Measurements from ENCODE around the gene LDLRAD3. TPM values are rescaled to one million over a fixed set of nuclear protein-coding genes. Genes with fewer than 3 reads are reported as not detected.
"Not testable (repeated sequence)": the region's sequence is repeated elsewhere in the genome, so short reads cannot be mapped to it uniquely, and the experiment has no call there.

Gene LDLRAD3
- total RNA-seq, 1 experiment from 2014 or later = 4.5 TPM

- DNase-seq (ENCODE audit: low spot score) = peak; percentile 73
Observed at GRCh38 chr11:36030731-36031281, 86.9 kb downstream of the LDLRAD3 start.

GRCh38 chr11:36033082-36033751, 89.4 kb downstream of the LDLRAD3 start:
- in situ Hi-C loops (cut with HindIII; ENCODE audit: low sequenced_read_pairs) = no loop called here
- DNase-seq (ENCODE audit: low spot score) = no peak

More at GRCh38 chr11:36030731-36031281, 86.9 kb downstream of the LDLRAD3 start:
- in situ Hi-C loops (cut with HindIII; ENCODE audit: low sequenced_read_pairs) = no loop called here

DNA sequence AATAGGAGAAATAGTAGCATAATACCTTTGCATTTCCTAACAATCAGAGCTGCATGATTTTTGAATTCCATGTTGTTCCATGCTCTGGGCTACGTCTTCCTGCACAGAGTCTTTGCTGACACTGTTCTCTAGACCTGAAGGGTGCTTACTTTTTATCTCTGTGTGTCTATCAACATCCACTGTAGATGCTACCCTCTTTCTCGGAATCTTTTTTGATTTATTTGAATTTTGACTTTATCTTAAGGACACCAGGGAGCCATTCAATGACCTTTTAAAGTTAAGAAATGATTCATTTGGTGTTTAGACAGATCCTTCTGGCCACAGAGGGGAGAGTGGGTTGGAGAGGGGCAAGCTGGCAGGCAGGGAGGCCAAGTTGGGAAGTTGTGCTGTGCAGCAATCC, 90.1 kb downstream of the LDLRAD3 start:
- no peak for DNase-seq (ENCODE audit: low spot score)
- in situ Hi-C loops (cut with HindIII; ENCODE audit: low sequenced_read_pairs) = no loop called here

- in situ Hi-C loops (cut with HindIII; ENCODE audit: low sequenced_read_pairs) = no loop called here
- peak; percentile 87 for DNase-seq (ENCODE audit: low spot score)
Observed at GRCh38 chr11:36034551-36035331, 90.9 kb downstream of the LDLRAD3 start.

DNA sequence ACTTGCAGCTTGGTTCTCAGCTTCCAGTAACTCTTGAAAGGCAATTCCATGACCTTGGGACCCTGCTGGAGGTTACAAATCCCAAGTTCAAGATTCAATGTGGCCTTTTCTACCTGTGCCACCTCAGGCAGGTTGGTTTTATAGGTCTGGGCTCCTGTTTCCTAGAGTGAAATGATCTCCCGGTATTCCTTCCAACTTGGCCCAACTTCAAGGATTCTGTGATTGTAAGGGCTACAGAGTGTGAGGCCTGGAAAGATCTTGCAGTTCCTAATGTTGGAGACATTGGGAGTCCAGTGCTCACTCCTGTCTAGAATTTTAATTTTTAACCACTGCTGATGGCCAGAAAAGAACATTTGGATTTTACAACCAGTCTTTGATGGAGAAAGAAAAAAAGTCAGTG, 91.6 kb downstream of the LDLRAD3 start:
- DNase-seq (ENCODE audit: low spot score) = peak; percentile 76
- in situ Hi-C loops (cut with HindIII; ENCODE audit: low sequenced_read_pairs) = no loop called here

DNA sequence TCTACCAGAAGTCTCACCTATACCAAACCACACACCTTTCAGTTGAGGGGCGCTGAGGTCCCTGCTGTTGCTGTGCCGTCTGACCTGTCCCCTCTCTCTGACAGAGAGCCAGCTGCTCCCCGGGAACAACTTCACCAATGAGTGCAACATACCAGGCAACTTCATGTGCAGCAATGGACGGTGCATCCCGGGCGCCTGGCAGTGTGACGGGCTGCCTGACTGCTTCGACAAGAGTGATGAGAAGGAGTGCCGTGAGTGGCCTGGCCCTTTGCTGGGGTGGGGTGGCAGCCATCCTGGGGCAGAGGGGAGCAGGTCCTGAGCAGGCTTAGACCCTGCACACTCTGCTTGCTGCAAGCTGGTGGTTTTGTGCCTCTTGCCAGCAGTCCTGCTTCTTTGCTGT, 92.1 kb downstream of the LDLRAD3 start:
- in situ Hi-C loops (cut with HindIII; ENCODE audit: low sequenced_read_pairs) = no loop called here

GRCh38 chr11:36037031-36037430, 93.2 kb downstream of the LDLRAD3 start:
- peak; percentile 83 for DNase-seq (ENCODE audit: low spot score)
- in situ Hi-C loops (cut with HindIII; ENCODE audit: low sequenced_read_pairs) = no loop called here

More for the DNA sequence above, 92.1 kb downstream of the LDLRAD3 start:
- DNase-seq (ENCODE audit: low spot score) = no peak

- in situ Hi-C loops (cut with HindIII; ENCODE audit: low sequenced_read_pairs) = no loop called here
Observed at GRCh38 chr11:36038541-36038940, 94.7 kb downstream of the LDLRAD3 start.

GRCh38 chr11:36039471-36039870, 95.6 kb downstream of the LDLRAD3 start:
- in situ Hi-C loops (cut with HindIII; ENCODE audit: low sequenced_read_pairs) = no loop called here
- no peak for DNase-seq (ENCODE audit: low spot score)

More at GRCh38 chr11:36038541-36038940, 94.7 kb downstream of the LDLRAD3 start:
- DNase-seq (ENCODE audit: low spot score) = no peak

DNA sequence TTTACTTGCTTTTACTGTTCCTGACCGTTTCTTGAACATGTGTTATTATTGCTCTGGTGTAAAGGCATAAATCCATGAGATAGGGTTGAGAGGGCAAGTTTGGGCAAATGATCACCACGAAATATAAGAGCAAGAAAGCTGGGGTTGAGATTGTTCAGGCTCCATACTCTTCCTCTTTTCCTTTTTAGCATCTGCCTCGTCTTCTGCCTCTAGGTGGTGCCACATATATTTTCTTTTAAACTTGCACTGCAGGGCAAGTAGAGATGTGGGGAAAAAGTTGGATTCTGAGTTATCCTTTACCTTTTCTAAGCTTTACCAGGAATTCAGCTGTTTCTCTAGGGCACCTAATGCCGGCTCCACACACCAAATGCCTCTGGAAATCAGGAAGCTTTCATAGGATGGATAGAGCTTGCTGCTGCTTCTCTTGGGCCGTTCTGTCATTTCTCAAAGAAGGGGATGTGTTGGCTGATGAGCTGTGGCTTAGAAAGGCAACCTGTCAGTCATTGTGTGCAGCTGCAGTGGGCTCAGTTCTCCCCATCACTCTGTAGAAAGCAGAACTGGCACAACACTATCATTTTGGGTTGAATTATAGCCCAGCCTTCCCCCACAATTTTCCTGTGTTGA, 98.2 kb downstream of the LDLRAD3 start:
- in situ Hi-C loops (cut with HindIII; ENCODE audit: low sequenced_read_pairs) = no loop called here
- DNase-seq (ENCODE audit: low spot score) = no peak

GRCh38 chr11:36044636-36045035, 100.8 kb downstream of the LDLRAD3 start:
- in situ Hi-C loops (cut with HindIII; ENCODE audit: low sequenced_read_pairs) = no loop called here
- DNase-seq (ENCODE audit: low spot score) = no peak

DNA sequence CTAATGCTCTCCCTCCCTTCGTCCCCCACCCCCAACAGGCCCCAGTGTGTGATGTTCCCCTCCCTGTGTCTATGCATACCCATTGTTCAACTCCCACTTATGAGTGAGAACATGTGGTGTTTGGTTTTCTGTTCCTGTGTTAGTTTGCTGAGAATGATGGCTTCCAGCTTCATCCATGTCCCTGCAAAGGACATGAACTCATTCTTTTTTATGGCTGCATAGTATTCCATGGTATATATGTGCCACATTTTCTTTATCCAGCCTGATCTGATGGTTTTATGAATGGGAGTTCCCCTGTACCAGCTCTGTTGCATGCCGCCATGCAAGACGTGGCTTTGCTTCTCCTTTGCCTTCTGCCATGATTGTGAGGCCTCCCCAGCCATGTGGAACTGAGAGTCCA, 102.1 kb downstream of the LDLRAD3 start:
- in situ Hi-C loops (cut with HindIII; ENCODE audit: low sequenced_read_pairs); DNase-seq (ENCODE audit: low spot score): not testable (repeated sequence)

- in situ Hi-C loops (cut with HindIII; ENCODE audit: low sequenced_read_pairs) = no loop called here
- no peak for DNase-seq (ENCODE audit: low spot score)
Observed at GRCh38 chr11:36046932-36047331, 103.1 kb downstream of the LDLRAD3 start.

GRCh38 chr11:36047344-36047743, 103.5 kb downstream of the LDLRAD3 start:
- in situ Hi-C loops (cut with HindIII; ENCODE audit: low sequenced_read_pairs) = no loop called here
- no peak for DNase-seq (ENCODE audit: low spot score)

- no peak for DNase-seq (ENCODE audit: low spot score)
- in situ Hi-C loops (cut with HindIII; ENCODE audit: low sequenced_read_pairs) = no loop called here
Observed at GRCh38 chr11:36048496-36049247, 104.8 kb downstream of the LDLRAD3 start.

DNA sequence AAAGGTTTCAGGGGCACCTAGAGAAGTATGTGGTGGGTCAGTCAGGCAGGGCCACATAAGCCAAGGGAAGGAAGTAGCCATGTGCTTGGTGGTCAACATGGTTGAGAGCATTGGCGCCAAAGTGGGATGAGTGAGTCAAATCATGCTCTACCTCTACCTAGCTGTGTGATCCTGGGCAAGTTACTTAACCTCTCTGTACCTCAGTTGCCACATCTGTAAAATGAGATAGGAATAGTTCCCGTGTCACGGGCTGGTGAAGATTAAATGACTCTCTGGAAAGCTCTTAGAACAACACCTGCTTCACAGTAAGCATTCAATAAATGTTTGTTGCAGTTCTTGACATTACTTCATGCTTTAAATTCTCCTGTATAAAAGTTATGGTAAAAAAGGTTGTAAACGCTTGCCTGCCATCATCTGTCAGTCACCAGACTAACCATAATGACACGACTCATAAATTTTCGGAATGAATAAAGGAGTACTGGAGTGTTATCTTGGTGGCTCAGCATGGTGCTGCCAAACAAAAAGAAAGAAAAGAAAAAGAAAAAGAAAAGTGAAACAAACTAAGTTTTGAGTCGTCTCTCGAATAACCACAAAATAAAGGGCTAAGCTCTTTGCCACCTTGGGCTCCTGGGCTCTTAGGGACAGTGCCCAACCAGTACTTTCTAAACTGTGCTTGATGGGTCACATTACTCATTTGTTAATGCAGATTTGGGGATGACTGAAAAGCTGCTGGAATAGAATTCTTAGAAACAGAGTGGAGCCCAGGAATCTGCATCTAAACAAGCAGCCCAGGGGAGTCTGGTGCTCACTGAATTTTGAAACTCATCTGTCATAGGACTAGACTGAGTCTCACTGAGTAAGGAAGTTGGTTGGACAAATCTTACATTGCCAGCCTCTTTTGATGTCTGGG, 107.6 kb downstream of the LDLRAD3 start:
- DNase-seq (ENCODE audit: low spot score) = no peak
- in situ Hi-C loops (cut with HindIII; ENCODE audit: low sequenced_read_pairs) = no loop called here

DNA sequence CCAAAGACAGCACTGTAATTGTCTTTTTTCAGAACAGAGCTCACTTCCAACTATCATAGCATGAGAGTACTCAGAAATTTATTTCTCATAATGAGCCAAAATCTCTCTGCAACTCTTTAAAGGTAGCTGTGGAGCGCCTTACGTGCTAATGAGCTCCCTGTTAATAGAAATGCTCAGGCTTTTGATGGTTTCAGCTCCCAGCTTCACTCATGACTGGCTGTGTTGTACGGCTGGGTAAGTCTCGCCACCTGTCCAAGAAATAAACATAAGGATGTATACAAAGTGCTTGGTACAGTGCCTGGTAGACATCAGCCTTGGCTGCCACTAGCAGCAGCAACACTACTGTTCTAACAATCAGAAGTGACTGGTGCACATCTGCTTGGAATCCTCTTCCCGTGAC, 109.4 kb downstream of the LDLRAD3 start:
- peak; percentile 69 for DNase-seq (ENCODE audit: low spot score)
- in situ Hi-C loops (cut with HindIII; ENCODE audit: low sequenced_read_pairs) = no loop called here

DNA sequence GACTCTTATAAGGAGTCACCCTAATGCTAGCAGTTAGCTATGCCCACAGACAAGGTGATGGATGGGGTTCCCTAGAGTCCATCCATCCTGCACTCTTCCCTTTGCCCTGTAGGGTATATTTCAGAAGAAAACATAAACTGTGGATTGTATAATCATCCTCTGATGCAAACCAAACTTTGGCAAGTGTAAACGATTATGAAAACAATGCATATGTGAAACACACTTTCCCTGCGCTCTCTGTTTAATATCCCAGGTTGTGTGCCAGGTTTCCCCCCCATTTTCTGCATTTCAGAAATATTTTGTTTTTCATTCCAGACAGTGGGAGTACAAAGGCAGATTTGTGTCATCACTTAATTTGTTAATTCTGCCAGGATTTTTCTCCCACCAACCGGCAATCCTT, 110.0 kb downstream of the LDLRAD3 start:
- in situ Hi-C loops (cut with HindIII; ENCODE audit: low sequenced_read_pairs) = no loop called here
- no peak for DNase-seq (ENCODE audit: low spot score)

Measured in G401 (cell line).